GM12878 (cell line): ENCODE results near the gene AEN. TPM values are rescaled to one million over a fixed set of nuclear protein-coding genes. Genes with fewer than 3 reads are reported as not detected.

Experiments used
- ATAC-seq: fragments of 200-7000 bp; cut with Tn5 transposase; 3 replicates; pipeline ENCODE4 v1.9.1; 2020; ENCODE audit warnings: mild to moderate bottlenecking, moderate library complexity
- BruUV-seq: library from RNA; stranded (reverse); fragments of 400-500 nt; replicated peaks from 2 replicates; lab custom pipeline; 2021; lab: Mats Ljungman, UMichigan
- CTCF ChIA-PET: fragments of 300-600 bp; sonication (Branson Sonifier 250); formaldehyde crosslinking; extraction: SDS; loops from one replicate; lab custom pipeline; 2021; ENCODE audit warnings: inconsistent platforms; lab: Yijun Ruan, JAX
- POLR2A ChIA-PET: fragments of 350-600 bp; formaldehyde crosslinking; extraction: SDS; loops from one replicate; lab custom pipeline; 2021; ENCODE audit warnings: inconsistent platforms; lab: Charles Lee
- RAD21 ChIA-PET: fragments of 300-600 bp; sonication (Branson Sonifier 250); formaldehyde crosslinking; loops from one replicate; lab custom pipeline; 2023; ENCODE audit warnings: antibody characterized with exemption; ENCODE audit not compliant: unreplicated experiment; lab: Charles Lee
- SMC1A ChIA-PET: fragments of 300-600 bp; sonication (Branson Sonifier 250); formaldehyde crosslinking; loops from one replicate; lab custom pipeline; 2023; ENCODE audit not compliant: unreplicated experiment, uncharacterized antibody; lab: Charles Lee
- DNase-seq: peaks from one replicate; pipeline ENCODE4 v3.0.0-alpha.2; 2011; ENCODE audit warnings: low read depth, low spot score
- FAIRE-seq: peaks from 3 replicates; lab custom pipeline; 2011; peaks lifted over from hg19 to GRCh38; lab: Jason Lieb, UNC
- H2AFZ ChIP-seq: 2 replicates; pipeline ENCODE4 v1.6.0; 2011; ENCODE audit warnings: low read depth, low read length, control low read depth; ENCODE audit not compliant: control insufficient read depth
- H3K27ac ChIP-seq: 2 replicates; pipeline ENCODE4 v1.5.1; 2011; ENCODE audit warnings: control low read depth; ENCODE audit not compliant: control insufficient read depth, insufficient read depth
- H3K27me3 ChIP-seq, 2 experiments: replicated peaks in 1 of 2; 2 replicates each; pipeline versions ENCODE4 v1.6.0 to v1.6.1; 2011; ENCODE audit warnings: low read length in 1 of 2; ENCODE audit not compliant: control insufficient read depth in 2 of 2, insufficient read depth in 2 of 2
- H3K36me3 ChIP-seq, 2 experiments: 2 replicates each; pipeline ENCODE4 v1.5.1; 2011; ENCODE audit warnings: low read length in 1 of 2; ENCODE audit not compliant: control insufficient read depth in 2 of 2, insufficient read depth in 2 of 2
- H3K4me1 ChIP-seq: 2 replicates; pipeline ENCODE4 v1.6.1; 2011; ENCODE audit warnings: mild to moderate bottlenecking, low read length, moderate library complexity, mixed read lengths; ENCODE audit not compliant: control insufficient read depth, insufficient read depth
- H3K4me2 ChIP-seq: 2 replicates; pipeline ENCODE4 v1.6.0; 2011; ENCODE audit warnings: control low read depth; ENCODE audit not compliant: control insufficient read depth, insufficient read depth
- H3K4me3 ChIP-seq: fragments of 200-600 bp; sonication (generic); 2 replicates; pipeline ENCODE4 v1.5.1; 2016
- H3K79me2 ChIP-seq: 2 replicates; pipeline ENCODE4 v1.6.0; 2011; ENCODE audit warnings: low read length; ENCODE audit not compliant: control insufficient read depth, insufficient read depth
- H3K9ac ChIP-seq: 2 replicates; pipeline ENCODE4 v1.8.0; 2011; ENCODE audit warnings: low read length, control low read depth, mixed read lengths; ENCODE audit not compliant: control insufficient read depth, insufficient read depth
- H3K9me3 ChIP-seq: replicated peaks from 3 replicates; pipeline ENCODE4 v1.5.1; 2011; ENCODE audit warnings: mild to moderate bottlenecking, low read length; ENCODE audit not compliant: control insufficient read depth, insufficient read depth
- H4K20me1 ChIP-seq: 2 replicates; pipeline ENCODE4 v1.6.0; 2011; ENCODE audit not compliant: control insufficient read depth, insufficient read depth
- BCLAF1 ChIP-seq: fragments of 450-650 bp; IDR thresholded peaks from 2 replicates; pipeline ENCODE4 v1.6.1; 2017; ENCODE audit warnings: antibody characterized with exemption, mild to moderate bottlenecking, moderate library complexity
- MTA3 ChIP-seq: IDR thresholded peaks from 2 replicates; pipeline ENCODE4 v1.6.1; 2012; ENCODE audit warnings: low read length, inconsistent platforms, borderline replicate concordance
- MYC ChIP-seq: IDR thresholded peaks from 2 replicates; pipeline ENCODE4 v1.6.1; 2011; ENCODE audit warnings: mild to moderate bottlenecking, low read length, moderate library complexity, inconsistent platforms; ENCODE audit not compliant: insufficient read depth, insufficient replicate concordance, insufficient read length, severe bottlenecking
- WGBS: methylation state at CpG from one replicate; pipeline ENCODE4 v1.1.6; 2016; ENCODE audit warnings: low lambda C conversion rate; ENCODE audit not compliant: insufficient replicate concordance, insufficient coverage; ENCODE audit errors: missing lambda C conversion rate; 5-methylcytosine and 5-hydroxymethylcytosine counted together
- in situ Hi-C: fragments of 300-500 bp; cut with MboI; formaldehyde crosslinking; loops from 9 replicates; pipeline ENCODE4 v1.14.3; 2018; ENCODE audit warnings: mixed read lengths
- intact Hi-C: fragments of 100-400 bp; cut with micrococcal nuclease; formaldehyde crosslinking; loops from one replicate; pipeline ENCODE4 v1.14.2; 2022; ENCODE audit not compliant: unreplicated experiment
- polyA plus RNA-seq, 11 experiments: library from polyadenylated mRNA; depleted of rRNA in 4 of 11; unstranded in 6 of 11; stranded (reverse) in 5 of 11; fragments of >200 nt; fragmentation: Nextera tagmentation in 4 of 11; fragmentation: Illumina TruSeq in 1 of 11; extraction: Ambion mirVana in 4 of 11; extraction: Trizol in 1 of 11; gene quantifications; 1 replicate in 1 of 11; 2 replicates in 10 of 11; pipeline versions ENCODE4 v1.2.1 to v1.2.3, GENCODE V29; 2011 to 2016; ENCODE audit warnings: inconsistent platforms in 2 of 11, missing spikeins in 2 of 11, low read depth in 1 of 11
- total RNA-seq, 4 experiments: library from RNA; depleted of rRNA in 3 of 4; stranded (reverse); fragments of >200 nt in 3 of 4; fragmentation: Illumina TruSeq in 1 of 4; extraction: Trizol in 1 of 4; gene quantifications; 2 replicates each; pipeline versions ENCODE4 v1.2.1 to v1.2.3, GENCODE V29; 2013 to 2021

Gene AEN
- total and polyA plus RNA-seq, 10 of the 15 experiments (the other 5 are each of a cell fraction or from before 2014, with no cell fraction given): 11.7 to 81.2 (median 53.7) TPM

DNA sequence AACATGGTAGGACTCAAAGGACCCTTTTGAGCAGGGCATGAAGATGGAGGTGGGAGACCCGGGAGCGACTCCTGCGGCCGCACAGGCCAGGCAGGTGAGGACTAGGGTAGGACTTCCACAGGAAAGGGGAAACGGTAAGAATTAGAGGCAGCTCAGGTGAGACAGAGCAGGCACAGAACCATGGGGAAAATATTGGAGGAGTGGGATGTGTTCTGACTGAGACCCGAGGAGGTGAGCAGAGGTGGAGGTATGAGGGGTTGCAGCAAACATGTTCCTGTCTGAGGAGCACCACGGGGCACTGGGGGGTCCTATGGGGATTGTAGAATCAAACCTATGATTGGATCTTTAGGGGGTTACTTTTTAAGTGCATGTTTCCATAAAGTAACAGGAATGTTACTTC, 16.3 kb downstream of the AEN start:
- BruUV-seq: no TSS peak
- SMC1A ChIA-PET: interaction anchor here (1.9 to 2.4 kb wide), 2 partner anchors 9 to 13 kb away, joined by 15 to 43 read pairs; no protein-coding TSS in a partner anchor
- Histone ChIP-seq H3K27ac (peak overlapping the region; percentile 99), H3K36me3 (peaks cover 2% of the 10 kb centered on the region in 2 experiments), H3K9me3 (no peaks in the 10 kb centered on the region), H2AFZ (no peak overlapping the region), H3K79me2 (peaks cover 40% of the 10 kb centered on the region), H3K27me3 (no peaks in the 10 kb centered on the region), H3K9ac (no peak overlapping the region; the same call in 1 of the 2 replicates), H3K4me3 (peak overlapping the region; percentile 59; the same call in 1 of the 2 replicates), H4K20me1 (no peaks in the 10 kb centered on the region), H3K4me1 (peaks cover 71% of the 10 kb centered on the region), H3K4me2 (peak overlapping the region; percentile 89)
- CTCF ChIA-PET: interaction anchor here (0.6 to 1.9 kb wide), 4 partner anchors 20 to 645 kb away, joined by 3 to 6 read pairs (median 3); partner anchors contain the start of genes MRPL46 and MRPS11
- TF ChIP-seq BCLAF1 (no peak), MYC (no peak), MTA3 (0 out of 2 replicates have a peak, but pooled peaks have one; percentile 14)
- FAIRE-seq: no peak
- intact Hi-C loops: no loop called here
- no peak for ATAC-seq
- RAD21 ChIA-PET: interaction anchor here (1.9 to 3.4 kb wide), 2 partner anchors 13 to 197 kb away, joined by 10 to 29 read pairs; no protein-coding TSS in a partner anchor
- 47% methylated on average over 7 of the region's 7 CpGs for whole genome bisulfite sequencing
- in situ Hi-C loops: no loop called here
- no peak for DNase-seq
- POLR2A ChIA-PET: interaction anchor here (0.8 to 2.2 kb wide), 4 partner anchors 10 to 170 kb away, joined by 3 to 10 read pairs (median 4); partner anchors contain the start of genes MRPL46 and MRPS11
